Activated B cell treated with CpG ODN at 0.5 μM for 24 hours (primary cell): ENCODE results near the gene SEMA5A. TPM values are rescaled to one million over a fixed set of nuclear protein-coding genes. Genes with fewer than 3 reads are reported as not detected.

ENCODE experiments used
- ATAC-seq: fragments of 200-7000 bp; cut with Tn5 transposase; one replicate; pipeline ENCODE4 v1.10.0; 2021; ENCODE audit warnings: low read depth, mild to moderate bottlenecking, moderate library complexity
- CTCF ChIA-PET: fragments of 350-600 bp; sonication (Branson Sonifier 250); formaldehyde crosslinking; loops from one replicate; lab custom pipeline; 2021; ENCODE audit warnings: antibody characterized with exemption; lab: Charles Lee
- POLR2A ChIA-PET: fragments of 350-600 bp; sonication (Branson Sonifier 250); formaldehyde crosslinking; loops from one replicate; lab custom pipeline; 2021; ENCODE audit warnings: antibody characterized with exemption; lab: Charles Lee
- DNase-seq: peaks from one replicate; pipeline ENCODE4 v3.0.0; 2022
- H3K27ac Mint-ChIP-seq: one replicate; pipeline ENCODE4 v1.8.0; 2020; ENCODE audit warnings: mixed read lengths
- H3K27me3 Mint-ChIP-seq: one replicate; pipeline ENCODE4 v1.8.0; 2021; ENCODE audit warnings: mixed read lengths
- H3K36me3 Mint-ChIP-seq: one replicate; pipeline ENCODE4 v1.8.0; 2021; ENCODE audit warnings: low read depth, mixed read lengths
- H3K4me1 Mint-ChIP-seq: one replicate; pipeline ENCODE4 v1.8.0; 2021; ENCODE audit warnings: mixed read lengths
- H3K4me3 Mint-ChIP-seq: one replicate; pipeline ENCODE4 v1.8.0; 2020; ENCODE audit warnings: mild to moderate bottlenecking, mixed read lengths
- H3K9me3 Mint-ChIP-seq: one replicate; pipeline ENCODE4 v1.8.0; 2020; ENCODE audit warnings: mixed read lengths
- CTCF ChIP-seq: fragments of 200-600 bp; IDR thresholded peaks from one replicate; pipeline ENCODE4 v1.8.0; 2022; ENCODE audit warnings: antibody characterized with exemption, mild to moderate bottlenecking
- intact Hi-C: fragments of 100-400 bp; cut with micrococcal nuclease; formaldehyde crosslinking; loops from one replicate; pipeline ENCODE4 v1.15.1; 2024
- total RNA-seq: library from RNA; stranded (reverse); gene quantifications from 2 replicates; pipeline ENCODE4 v1.2.3, GENCODE V29; 2022

The SEMA5A gene
- total RNA-seq, 1 donor from 2014 or later = not detected

- TF ChIP-seq CTCF = no peak
- CTCF ChIA-PET = no interaction called here
- no peak for DNase-seq
- no peak overlapping the region for H3K4me3 Mint-ChIP-seq
- intact Hi-C loops = no loop called here
- no peak for ATAC-seq
- POLR2A ChIA-PET = no interaction called here
- no peaks in the 10 kb centered on the region for H3K36me3 Mint-ChIP-seq
- no peaks in the 10 kb centered on the region for H3K4me1 Mint-ChIP-seq
- H3K9me3 Mint-ChIP-seq = no peaks in the 10 kb centered on the region
- H3K27ac Mint-ChIP-seq = no peak overlapping the region
- H3K27me3 Mint-ChIP-seq = no peaks in the 10 kb centered on the region
Observed at GRCh38 chr5:9013147-9013546, 532.7 kb downstream of the SEMA5A start.

- H3K4me1 Mint-ChIP-seq = no peaks in the 10 kb centered on the region
Observed at GRCh38 chr5:9009931-9010651, 535.8 kb downstream of the SEMA5A start.

GRCh38 chr5:8997542-8998070, 548.3 kb downstream of the SEMA5A start:
- POLR2A ChIA-PET = no interaction called here
- Mint-ChIP-seq H3K4me3 (no peak overlapping the region), H3K36me3 (no peaks in the 10 kb centered on the region)

More at GRCh38 chr5:9009931-9010651, 535.8 kb downstream of the SEMA5A start:
- TF ChIP-seq CTCF = no peak
- CTCF ChIA-PET = no interaction called here
- Mint-ChIP-seq H3K9me3 (peaks cover 6% of the 10 kb centered on the region), H3K36me3 (no peaks in the 10 kb centered on the region), H3K27ac (no peak overlapping the region), H3K27me3 (no peaks in the 10 kb centered on the region), H3K4me3 (no peak overlapping the region)
- intact Hi-C loops = no loop called here
- no peak for ATAC-seq
- DNase-seq = no peak
- POLR2A ChIA-PET = no interaction called here

GRCh38 chr5:8993031-8993430, 552.8 kb downstream of the SEMA5A start:
- DNase-seq = no peak
- ChIA-PET POLR2A (no interaction called here), CTCF (no interaction called here)
- H3K4me3 Mint-ChIP-seq = no peak overlapping the region
- ATAC-seq = no peak
- no peak for TF ChIP-seq CTCF
- intact Hi-C loops = no loop called here
- H3K27ac Mint-ChIP-seq = no peak overlapping the region
- no peaks in the 10 kb centered on the region for H3K36me3 Mint-ChIP-seq
- H3K27me3 Mint-ChIP-seq = no peaks in the 10 kb centered on the region
- H3K9me3 Mint-ChIP-seq = peaks cover under 1% of the 10 kb centered on the region
- H3K4me1 Mint-ChIP-seq = no peaks in the 10 kb centered on the region

More at GRCh38 chr5:8997542-8998070, 548.3 kb downstream of the SEMA5A start:
- TF ChIP-seq CTCF = no peak
- intact Hi-C loops = no loop called here
- H3K4me1 Mint-ChIP-seq = no peaks in the 10 kb centered on the region
- CTCF ChIA-PET = no interaction called here
- no peaks in the 10 kb centered on the region for H3K27me3 Mint-ChIP-seq
- H3K9me3 Mint-ChIP-seq = no peaks in the 10 kb centered on the region
- no peak overlapping the region for H3K27ac Mint-ChIP-seq
- no peak for ATAC-seq
- DNase-seq = no peak

Other genes with a start within 250 kb of the SEMA5A start
- gene TAS2R1, start 84.3 kb upstream of the SEMA5A start, total RNA-seq = not detected in 2 replicates